ENCODE results near the gene FAM186B.
A peak's percentile ranks its signal among the peaks of the same experiment; 100 is the strongest.

DNA sequence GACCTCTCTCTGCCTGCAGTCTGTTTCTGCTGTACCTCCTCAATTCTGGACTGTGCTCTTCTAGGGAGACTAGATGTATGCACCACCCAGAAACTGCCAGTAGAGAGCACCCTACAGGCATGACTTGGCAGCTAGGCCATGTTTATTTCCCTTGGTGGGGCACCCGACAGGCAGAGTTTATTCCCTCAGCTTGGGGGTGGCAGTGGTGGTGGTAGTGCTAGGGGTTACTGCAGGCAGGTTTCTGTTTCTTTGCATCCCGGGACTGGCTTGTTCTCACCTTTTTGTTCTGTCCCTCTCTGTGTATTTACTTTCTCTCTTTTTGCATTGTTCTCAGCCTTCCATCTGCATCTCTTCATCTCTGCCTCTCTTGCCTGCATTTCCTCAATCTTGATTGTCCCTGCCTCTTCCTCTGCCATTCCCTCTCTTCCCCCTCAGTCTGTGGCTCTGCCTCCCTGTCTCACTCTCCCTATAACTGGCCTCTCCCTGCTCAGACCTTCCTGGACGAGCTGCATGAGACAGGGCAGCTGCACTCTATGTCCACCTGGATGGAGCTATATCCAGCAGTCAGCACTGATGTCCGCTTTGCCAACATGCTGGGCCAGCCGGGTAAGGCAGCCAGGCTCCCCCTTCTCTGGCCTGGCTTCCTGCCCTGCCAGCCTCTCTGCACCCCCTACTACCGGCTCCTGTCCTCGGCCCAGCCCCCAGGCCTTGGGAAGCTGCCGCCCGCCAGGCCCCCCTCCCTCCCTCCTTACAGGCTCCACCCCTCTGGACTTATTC, 31.7 kb upstream of the FAM186B start:
- TF ChIP-seq, protein P1, sequence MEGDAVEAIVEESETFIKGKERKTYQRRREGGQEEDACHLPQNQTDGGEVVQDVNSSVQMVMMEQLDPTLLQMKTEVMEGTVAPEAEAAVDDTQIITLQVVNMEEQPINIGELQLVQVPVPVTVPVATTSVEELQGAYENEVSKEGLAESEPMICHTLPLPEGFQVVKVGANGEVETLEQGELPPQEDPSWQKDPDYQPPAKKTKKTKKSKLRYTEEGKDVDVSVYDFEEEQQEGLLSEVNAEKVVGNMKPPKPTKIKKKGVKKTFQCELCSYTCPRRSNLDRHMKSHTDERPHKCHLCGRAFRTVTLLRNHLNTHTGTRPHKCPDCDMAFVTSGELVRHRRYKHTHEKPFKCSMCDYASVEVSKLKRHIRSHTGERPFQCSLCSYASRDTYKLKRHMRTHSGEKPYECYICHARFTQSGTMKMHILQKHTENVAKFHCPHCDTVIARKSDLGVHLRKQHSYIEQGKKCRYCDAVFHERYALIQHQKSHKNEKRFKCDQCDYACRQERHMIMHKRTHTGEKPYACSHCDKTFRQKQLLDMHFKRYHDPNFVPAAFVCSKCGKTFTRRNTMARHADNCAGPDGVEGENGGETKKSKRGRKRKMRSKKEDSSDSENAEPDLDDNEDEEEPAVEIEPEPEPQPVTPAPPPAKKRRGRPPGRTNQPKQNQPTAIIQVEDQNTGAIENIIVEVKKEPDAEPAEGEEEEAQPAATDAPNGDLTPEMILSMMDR (IDR thresholded peaks at IDR 0.05), result peak; percentile 54 to 71 (median 70)
- no peak for TF ChIP-seq POLR2A (IDR thresholded peaks at IDR 0.05)
